K562 (cell line): ENCODE results near the gene SAXO2.

ENCODE experiments used
- BCL6 ChIP-seq: fragments of 250-450 bp; sonication (Bioruptor Pico); IDR thresholded peaks from 2 replicates; pipeline ENCODE4 v1.4.0; 2020
- CTCF ChIP-seq, 3 experiments: IDR thresholded peaks in 2 of 3; conservative IDR thresholded peaks in 1 of 3; 2 replicates each; pipeline ENCODE4 v1.5.1; 2011 to 2012; ENCODE audit warnings: low read length in 3 of 3, mild to moderate bottlenecking in 3 of 3, control low read depth in 2 of 3, improper control_type of control experiment in 1 of 3, inconsistent platforms in 1 of 3, low read depth in 1 of 3, mixed read lengths in 1 of 3, moderate library complexity in 1 of 3; ENCODE audit not compliant: insufficient read depth in 2 of 3
- EP300 ChIP-seq: IDR thresholded peaks from 2 replicates; pipeline ENCODE4 v1.6.1; 2012; ENCODE audit warnings: low read length, improper control_type of control experiment
- FOXA1 ChIP-seq: fragments of 450-650 bp; IDR thresholded peaks from 2 replicates; pipeline ENCODE4 v1.6.1; 2016; ENCODE audit warnings: mild to moderate bottlenecking, borderline replicate concordance
- MCM2 ChIP-seq: fragments of 450-650 bp; IDR thresholded peaks from 2 replicates; pipeline ENCODE4 v1.6.1; 2017; ENCODE audit warnings: low read depth, mild to moderate bottlenecking
- RAD21 ChIP-seq, 2 experiments: fragments of 250-450 bp in 1 of 2; fragments of 450-650 bp in 1 of 2; sonication (Bioruptor Pico) in 1 of 2; formaldehyde crosslinking in 1 of 2; IDR thresholded peaks in 1 of 2; conservative IDR thresholded peaks in 1 of 2; 2 replicates each; pipeline versions ENCODE4 v1.4.0 to v1.8.0; 2020 to 2022; ENCODE audit warnings: mild to moderate bottlenecking in 2 of 2, moderate library complexity in 1 of 2
- SMC3 ChIP-seq: conservative IDR thresholded peaks from 2 replicates; pipeline ENCODE4 v1.6.1; 2011; ENCODE audit warnings: low read depth, low read length, improper control_type of control experiment; ENCODE audit not compliant: insufficient read depth
- SRSF9 ChIP-seq: fragments of 200-400 bp; formaldehyde crosslinking; IDR thresholded peaks from 2 replicates; pipeline ENCODE4 v1.6.1; 2017; ENCODE audit warnings: low read depth, low read length, borderline replicate concordance
- STAT6 ChIP-seq: sonication (generic); formaldehyde crosslinking; IDR thresholded peaks from 2 replicates; pipeline ENCODE4 v1.8.1; 2023; ENCODE audit warnings: mild to moderate bottlenecking, missing genetic modification reagents
- ZEB2 ChIP-seq: fragments of 450-650 bp; IDR thresholded peaks from 2 replicates; pipeline ENCODE4 v1.6.1; 2016
- ZNF146 ChIP-seq: IDR thresholded peaks from one replicate; pipeline ENCODE4 v1.6.1; 2018; ENCODE audit warnings: missing compliant biosample characterization; ENCODE audit not compliant: unreplicated experiment
- ZNF175 ChIP-seq: fragments of 200-800 bp; sonication (Bioruptor generic); IDR thresholded peaks from 2 replicates; pipeline ENCODE4 v1.6.1; 2016; ENCODE audit warnings: low read depth, mild to moderate bottlenecking, missing genetic modification characterization, missing compliant biosample characterization

- no peak for TF ChIP-seq SMC3
- TF ChIP-seq STAT6 (CRISPR knock-in tag), result no peak
- no peak for TF ChIP-seq EP300
- TF ChIP-seq ZEB2, result no peak
- no peak for TF ChIP-seq ZNF146 (CRISPR knock-in tag)
- 0 out of 2 replicates have a peak, but pooled peaks have one; percentile 51 for TF ChIP-seq FOXA1
- TF ChIP-seq RAD21 (CRISPR knock-in tag; conservative IDR thresholded peaks at IDR 0.05 in 1 of 2, IDR thresholded peaks at IDR 0.05 in 1 of 2), result no peak
- no peak for TF ChIP-seq CTCF (IDR thresholded peaks at IDR 0.05 in 2 of 3, conservative IDR thresholded peaks at IDR 0.05 in 1 of 3; ENCODE audit: insufficient read depth in 2 of 3, low read depth in 1 of 3, low read length in 3 of 3)
- no peak for TF ChIP-seq BCL6 (CRISPR knock-in tag)
- no peak for TF ChIP-seq SRSF9
- TF ChIP-seq ZNF175 (CRISPR knock-in tag), result no peak
- no peak for TF ChIP-seq MCM2
Measured at GRCh38 chr15:82263350-82263749, 732 bp downstream of the SAXO2 start.
